ENCODE measurements around the gene MMAA. TPM values are rescaled to one million over a fixed set of nuclear protein-coding genes. Genes with fewer than 3 reads are reported as not detected.

Gene MMAA
- total and polyA plus RNA-seq, 9 of the 15 experiments (the other 6 are each of a cell fraction or from before 2014, with no cell fraction given), result 0.86 to 2.3 (median 1.4) TPM

DNA sequence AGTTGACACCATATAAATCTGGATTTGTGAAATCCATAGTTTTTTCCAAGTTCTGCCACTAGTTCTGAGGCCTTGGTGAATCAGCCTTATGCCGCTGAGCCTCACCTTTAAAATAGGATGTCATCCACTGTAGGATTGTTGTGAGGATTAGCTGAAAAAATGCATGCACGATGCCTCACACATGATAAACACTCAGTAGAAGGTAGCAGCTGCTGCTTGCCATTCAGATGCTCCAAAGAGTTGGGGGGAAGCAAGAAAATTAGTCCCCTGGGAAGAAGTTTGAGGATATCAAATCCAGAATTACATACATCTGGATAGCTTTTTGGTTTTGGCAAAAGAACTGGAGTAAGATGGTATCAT is 7.4 kb downstream of the MMAA start:
- in situ Hi-C loops (cut with MboI) (no loop called here), intact Hi-C loops (cut with micrococcal nuclease) (no loop called here)
- no peak overlapping the region for H3K9ac ChIP-seq (ENCODE audit: insufficient read depth in 1 of 2, low read depth in 2 of 2, low read length in 2 of 2)
- H3K27ac ChIP-seq (ENCODE audit: extremely low read depth, low read depth, low read length), result no peak overlapping the region
- no peaks in the 10 kb centered on the region; the same call in 1 of the 2 replicates for H3K9me3 ChIP-seq (replicated peaks; ENCODE audit: control insufficient read depth, insufficient read depth, low read depth, low read length)
- no peaks in the 10 kb centered on the region for H3K79me2 ChIP-seq (ENCODE audit: control insufficient read depth, insufficient read depth, low read length)
- BruUV-seq (replicated peaks), result no TSS peak
- no peak for TF ChIP-seq PPARD (CRISPR knock-in tag; IDR thresholded peaks at IDR 0.05)
- TF ChIP-seq LCOR (CRISPR knock-in tag; IDR thresholded peaks at IDR 0.05), result no peak
- ChIA-PET CTCF (ENCODE audit: low intra/inter-chr PET ratio) (no interaction called here), POLR2A (no interaction called here)
- no peaks in the 10 kb centered on the region for H3K9me1 ChIP-seq (ENCODE audit: control insufficient read depth, insufficient read depth, low read length)
- FAIRE-seq (no peak), ATAC-seq (no peak), DNase-seq (ENCODE audit: extremely low read depth in 1 of 4, low spot score in 3 of 4) (no peak)
- H4K20me1 ChIP-seq (replicated peaks; ENCODE audit: control insufficient read depth, insufficient read depth, low read length), result no peaks in the 10 kb centered on the region
- no peak overlapping the region for H3K4me3 ChIP-seq
- H3K36me3 ChIP-seq (ENCODE audit: control insufficient read depth, insufficient read depth, low read length), result no peaks in the 10 kb centered on the region
- WGBS (ENCODE audit: insufficient coverage, low coverage, missing lambda C conversion rate), result 26% methylated on average over 2 of the region's 2 CpGs
- H3K27me3 ChIP-seq (ENCODE audit: control insufficient read depth in 2 of 2, insufficient read depth in 2 of 2, low read length in 2 of 2), result no peaks in the 10 kb centered on the region
- H3K4me1 ChIP-seq (replicated peaks in 1 of 2; ENCODE audit: control insufficient read depth in 2 of 2, insufficient read depth in 2 of 2, low read length in 2 of 2), result no peaks in the 10 kb centered on the region
- H2AFZ ChIP-seq (ENCODE audit: low read depth, low read length), result no peak overlapping the region
- no peak overlapping the region for H3K4me2 ChIP-seq (ENCODE audit: insufficient read depth, low read length)

DNA sequence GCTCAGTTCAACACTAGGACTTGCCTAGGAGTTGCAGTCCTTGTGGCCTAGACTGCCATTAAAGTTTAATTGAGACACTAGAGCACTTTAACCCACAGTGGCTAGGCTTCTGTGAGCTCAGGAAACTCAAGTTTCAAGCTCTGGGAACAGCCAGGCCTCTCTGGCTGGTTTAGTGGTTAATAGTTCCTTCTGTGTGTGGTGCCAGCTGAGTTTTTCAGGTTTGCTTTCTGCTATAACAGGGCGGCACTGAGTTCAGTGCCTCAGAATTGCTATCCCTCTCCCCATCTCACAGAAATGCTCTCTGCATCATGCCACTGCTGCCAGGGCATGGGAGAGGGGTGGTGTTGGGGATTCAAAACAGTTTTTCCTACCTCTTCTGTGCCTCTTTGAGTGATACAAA is 15.9 kb downstream of the MMAA start:
- DNase-seq (ENCODE audit: extremely low read depth in 1 of 4, low spot score in 3 of 4) (no peak), ATAC-seq (no peak), FAIRE-seq (no peak)
- H3K36me3 ChIP-seq (ENCODE audit: control insufficient read depth, insufficient read depth, low read length), result no peaks in the 10 kb centered on the region
- H3K4me3 ChIP-seq, result no peak overlapping the region
- no peak overlapping the region for H2AFZ ChIP-seq (ENCODE audit: low read depth, low read length)
- H3K9me3 ChIP-seq (replicated peaks; ENCODE audit: control insufficient read depth, insufficient read depth, low read depth, low read length), result no peaks in the 10 kb centered on the region
- in situ Hi-C loops (cut with MboI) (no loop called here), intact Hi-C loops (cut with micrococcal nuclease) (no loop called here)
- no peaks in the 10 kb centered on the region for H3K9me1 ChIP-seq (ENCODE audit: control insufficient read depth, insufficient read depth, low read length)
- H3K9ac ChIP-seq (ENCODE audit: insufficient read depth in 1 of 2, low read depth in 2 of 2, low read length in 2 of 2), result no peak overlapping the region
- no peaks in the 10 kb centered on the region for H4K20me1 ChIP-seq (replicated peaks; ENCODE audit: control insufficient read depth, insufficient read depth, low read length)
- H3K79me2 ChIP-seq (ENCODE audit: control insufficient read depth, insufficient read depth, low read length), result no peaks in the 10 kb centered on the region
- 11% methylated on average over 1 of the region's 1 CpG for WGBS (ENCODE audit: insufficient coverage, low coverage, missing lambda C conversion rate)
- ChIA-PET CTCF (ENCODE audit: low intra/inter-chr PET ratio) (no interaction called here), POLR2A (interaction anchor here (1.2 kb wide), 1 partner anchor 10 kb away, joined by 3 read pairs; no protein-coding TSS in a partner anchor)
- H3K4me2 ChIP-seq (ENCODE audit: insufficient read depth, low read length), result no peak overlapping the region
- H3K27me3 ChIP-seq (ENCODE audit: control insufficient read depth in 2 of 2, insufficient read depth in 2 of 2, low read length in 2 of 2), result no peaks in the 10 kb centered on the region
- H3K4me1 ChIP-seq (replicated peaks in 1 of 2; ENCODE audit: control insufficient read depth in 2 of 2, insufficient read depth in 2 of 2, low read length in 2 of 2), result no peaks in the 10 kb centered on the region
- H3K27ac ChIP-seq (ENCODE audit: extremely low read depth, low read depth, low read length), result no peak overlapping the region
- no TSS peak for BruUV-seq (replicated peaks)
- TF ChIP-seq STAT5A (IDR thresholded peaks at IDR 0.05; ENCODE audit: borderline replicate concordance, low read length) (no peak), DDX20 (tag; IDR thresholded peaks at IDR 0.05; ENCODE audit: low read depth) (no peak), MAFK (IDR thresholded peaks at IDR 0.05; ENCODE audit: low read length) (no peak)
